HepG2 (cell line): Measurements from ENCODE around the gene UNC13D. TPM values are rescaled to one million over a fixed set of nuclear protein-coding genes. Genes with fewer than 3 reads are reported as not detected.

Experiments used
- ATAC-seq: fragments of 200-7000 bp; cut with Tn5 transposase; 3 replicates; pipeline ENCODE4 v1.9.1; 2020; ENCODE audit warnings: mild to moderate bottlenecking, moderate library complexity
- BruUV-seq: library from RNA; stranded (reverse); fragments of 400-500 nt; replicated peaks from 2 replicates; lab custom pipeline; 2021; lab: Mats Ljungman, UMichigan
- CTCF ChIA-PET: fragments of 300-600 bp; formaldehyde crosslinking; extraction: SDS; loops from one replicate; lab custom pipeline; 2021; ENCODE audit warnings: low total read pairs, inconsistent platforms, low intra/inter-chr PET ratio; lab: Yijun Ruan, JAX
- POLR2A ChIA-PET: fragments of 350-600 bp; sonication (Branson Sonifier 250); formaldehyde crosslinking; loops from one replicate; lab custom pipeline; 2020; ENCODE audit warnings: antibody characterized with exemption, inconsistent platforms; lab: Yijun Ruan, JAX
- DNase-seq: peaks from one replicate; pipeline ENCODE4 v3.0.0-alpha.2; 2015; ENCODE audit warnings: low spot score
- FAIRE-seq: peaks from 3 replicates; lab custom pipeline; 2011; peaks lifted over from hg19 to GRCh38; lab: Jason Lieb, UNC
- H2AFZ ChIP-seq: one replicate; pipeline ENCODE4 v1.6.1; 2011; ENCODE audit warnings: low read length, inconsistent platforms
- H3K27ac ChIP-seq: fragments of 300-600 bp; 3 replicates; pipeline ENCODE4 v1.8.0; 2011; ENCODE audit warnings: mixed run types, mild to moderate bottlenecking, mixed read lengths, low read length, inconsistent platforms; ENCODE audit not compliant: insufficient read depth; ENCODE audit errors: extremely low read length
- H3K27me3 ChIP-seq, 2 experiments: fragments of 200-600 bp in 1 of 2; 2 replicates in 1 of 2; 3 replicates in 1 of 2; pipeline versions ENCODE4 v1.6.0 to v1.8.0; 2011; ENCODE audit warnings: low read length in 2 of 2, mild to moderate bottlenecking in 2 of 2, moderate library complexity in 2 of 2, inconsistent platforms in 1 of 2; ENCODE audit not compliant: insufficient read depth in 2 of 2, control insufficient read depth in 1 of 2
- H3K36me3 ChIP-seq, 2 experiments: fragments of 200-600 bp in 1 of 2; replicated peaks in 1 of 2; 2 replicates in 1 of 2; 3 replicates in 1 of 2; pipeline versions ENCODE4 v1.5.1 to v1.8.0; 2011; ENCODE audit warnings: low read length in 2 of 2, inconsistent platforms in 1 of 2; ENCODE audit not compliant: insufficient read depth in 2 of 2, control insufficient read depth in 1 of 2
- H3K4me1 ChIP-seq: 2 replicates; pipeline ENCODE4 v1.5.1; 2012; ENCODE audit warnings: low read length, inconsistent platforms; ENCODE audit not compliant: insufficient read depth
- H3K4me2 ChIP-seq: 2 replicates; pipeline ENCODE4 v1.6.0; 2011; ENCODE audit warnings: low read depth, low read length, inconsistent platforms
- H3K4me3 ChIP-seq, 3 experiments: fragments of 200-600 bp in 1 of 3; sonication (generic), shearing (Covaris generic) in 1 of 3; replicated peaks in 1 of 3; 2 replicates each; pipeline ENCODE4 v1.5.1; 2011 to 2016; ENCODE audit warnings: low read length in 3 of 3, inconsistent platforms in 2 of 3, low read depth in 2 of 3, mild to moderate bottlenecking in 2 of 3, control low read depth in 1 of 3, mixed read lengths in 1 of 3; ENCODE audit not compliant: insufficient read depth in 1 of 3
- H3K79me2 ChIP-seq: one replicate; pipeline ENCODE4 v1.6.1; 2011; ENCODE audit warnings: low read length, inconsistent platforms; ENCODE audit not compliant: insufficient read depth
- H3K9ac ChIP-seq: 2 replicates; pipeline ENCODE4 v1.6.0; 2011; ENCODE audit warnings: mild to moderate bottlenecking, low read depth, low read length, inconsistent platforms; ENCODE audit not compliant: insufficient read depth
- H3K9me3 ChIP-seq: 2 replicates; pipeline ENCODE4 v1.5.1; 2012; ENCODE audit warnings: mild to moderate bottlenecking, low read length
- H4K20me1 ChIP-seq: 2 replicates; pipeline ENCODE4 v1.6.0; 2011; ENCODE audit warnings: inconsistent platforms, mild to moderate bottlenecking, low read length, moderate library complexity; ENCODE audit not compliant: insufficient read depth
- BORCS8-MEF2B ChIP-seq: sonication (generic); formaldehyde crosslinking; IDR thresholded peaks from 2 replicates; pipeline ENCODE4 v1.8.0; 2022; ENCODE audit warnings: mild to moderate bottlenecking, missing genetic modification reagents
- HMGXB3 ChIP-seq: sonication (generic); formaldehyde crosslinking; IDR thresholded peaks from 2 replicates; pipeline ENCODE4 v1.4.0; 2020; ENCODE audit warnings: missing genetic modification reagents, borderline replicate concordance
- LCORL ChIP-seq, 2 experiments: fragments of 450-650 bp in 1 of 2; sonication (generic) in 1 of 2; formaldehyde crosslinking in 1 of 2; IDR thresholded peaks; 2 replicates each; pipeline versions ENCODE4 v1.5.0 to v1.6.1; 2017 to 2020; ENCODE audit warnings: antibody characterized with exemption in 1 of 2, missing genetic modification reagents in 1 of 2
- NFYB ChIP-seq: sonication (generic); formaldehyde crosslinking; IDR thresholded peaks from 2 replicates; pipeline ENCODE4 v1.4.0; 2020; ENCODE audit warnings: missing genetic modification reagents
- RXRA ChIP-seq: sonication (generic); formaldehyde crosslinking; IDR thresholded peaks from 2 replicates; pipeline ENCODE4 v1.5.1; 2020; ENCODE audit warnings: missing genetic modification reagents
- THYN1 ChIP-seq: sonication (generic); formaldehyde crosslinking; IDR thresholded peaks from 2 replicates; pipeline ENCODE4 v1.8.1; 2023; ENCODE audit warnings: low read depth, mild to moderate bottlenecking, moderate library complexity, missing genetic modification reagents, borderline replicate concordance
- ZNF891 ChIP-seq: sonication (generic); formaldehyde crosslinking; IDR thresholded peaks from 2 replicates; pipeline ENCODE4 v1.5.0; 2020; ENCODE audit warnings: mild to moderate bottlenecking, missing genetic modification reagents
- WGBS: methylation state at CpG from one replicate; pipeline ENCODE4 v1.1.6; 2017; ENCODE audit warnings: low lambda C conversion rate; 5-methylcytosine and 5-hydroxymethylcytosine counted together
- in situ Hi-C: cut with HindIII; loops from 2 replicates; pipeline ENCODE4 v1.10.0; 2017; ENCODE audit warnings: low pct_unique_long_range_greater_than_20kb; ENCODE audit not compliant: extremely low pct_ligation_motif_present
- intact Hi-C: fragments of 100-400 bp; cut with micrococcal nuclease; formaldehyde crosslinking; loops from one replicate; pipeline ENCODE4 v1.10.0; 2022; ENCODE audit not compliant: unreplicated experiment
- polyA plus RNA-seq, 8 experiments: library from polyadenylated mRNA; depleted of rRNA in 3 of 8; stranded (reverse) in 7 of 8; unstranded in 1 of 8; fragments of >200 nt; fragmentation: Illumina TruSeq in 4 of 8; extraction: Trizol in 4 of 8; gene quantifications; 2 replicates each; pipeline versions ENCODE4 v1.2.1 to v1.2.3, GENCODE V29; 2011 to 2016; ENCODE audit warnings: low read depth in 4 of 8, missing spikeins in 1 of 8, mixed read lengths in 1 of 8; ENCODE audit not compliant: insufficient read depth in 1 of 8
- total RNA-seq, 5 experiments: library from RNA; depleted of rRNA; stranded (reverse); fragments of >200 nt; fragmentation: Illumina TruSeq; extraction: Trizol; gene quantifications; 2 replicates each; pipeline ENCODE4 v1.2.3, GENCODE V29; 2016; ENCODE audit warnings: low read depth in 1 of 5

The UNC13D gene
- total and polyA plus RNA-seq, 2 of the 13 experiments (the other 11 are each of a cell fraction or from before 2014, with no cell fraction given) = 29.7 to 42.7 TPM

GRCh38 chr17:75807861-75808260 lies 36.3 kb downstream of the UNC13D start:
- FAIRE-seq = no peak

More at GRCh38 chr17:75807861-75808260, 36.3 kb downstream of the UNC13D start:
- Histone ChIP-seq H3K27ac (no peak overlapping the region), H4K20me1 (no peaks in the 10 kb centered on the region), H3K79me2 (peaks cover 7% of the 10 kb centered on the region), H3K9me3 (no peaks in the 10 kb centered on the region), H3K4me1 (no peaks in the 10 kb centered on the region), H2AFZ (no peak overlapping the region), H3K4me3 (no peak overlapping the region), H3K27me3 (no peaks in the 10 kb centered on the region), H3K36me3 (peaks cover 33 to 46% of the 10 kb centered on the region in 2 experiments), H3K4me2 (no peak overlapping the region), H3K9ac (no peak overlapping the region)
- no peak for ATAC-seq
- no peak for DNase-seq
- ChIA-PET CTCF (no interaction called here), POLR2A (interaction anchor here (0.8 to 3.0 kb wide), 2 partner anchors 28 to 47 kb away, joined by 4 to 11 read pairs; partner anchors contain the start of gene WBP2)
- in situ Hi-C loops = no loop called here
- no peak for TF ChIP-seq THYN1 (CRISPR knock-in tag)
- TF ChIP-seq RXRA (CRISPR knock-in tag) = no peak
- TF ChIP-seq LCORL (IDR thresholded peaks at IDR 0.05) = no peak
- TF ChIP-seq LCORL (CRISPR knock-in tag; IDR thresholded peaks at IDR 0.05) = no peak
- TF ChIP-seq HMGXB3 = no peak
- no peak for TF ChIP-seq NFYB (CRISPR knock-in tag)
- TF ChIP-seq ZNF891 (CRISPR knock-in tag) = no peak
- no peak for TF ChIP-seq BORCS8-MEF2B (CRISPR knock-in tag)
- intact Hi-C loops = no loop called here
- over 99% methylated on average over 3 of the region's 3 CpGs for WGBS
- no TSS peak for BruUV-seq
